HEK293 (cell line): ENCODE measurements around the gene CCDC138.

Experiments
- CTCF ChIA-PET: fragments of 350-600 bp; formaldehyde crosslinking; extraction: SDS; loops from one replicate; lab custom pipeline; 2021; ENCODE audit warnings: antibody characterized with exemption; lab: Yijun Ruan, JAX
- POLR2A ChIA-PET: fragments of 300-600 bp; formaldehyde crosslinking; extraction: SDS; loops from one replicate; lab custom pipeline; 2020; ENCODE audit warnings: antibody characterized with exemption, inconsistent platforms; lab: Yijun Ruan, JAX
- H3K27ac ChIP-seq: fragments of 200-500 bp; sonication (Bioruptor generic); 2 replicates; pipeline ENCODE4 v1.5.1; 2014; ENCODE audit warnings: low read depth, low read length, control low read depth, inconsistent platforms; ENCODE audit errors: extremely low read depth
- H3K36me3 ChIP-seq, 2 experiments: fragments of 200-500 bp in 1 of 2; sonication (Bioruptor generic) in 1 of 2; 1 replicate in 1 of 2; 2 replicates in 1 of 2; pipeline ENCODE4 v1.5.1; 2014 to 2017; ENCODE audit warnings: inconsistent platforms in 2 of 2, low read length in 2 of 2; ENCODE audit not compliant: control insufficient read depth in 2 of 2, insufficient read depth in 1 of 2
- H3K4me1 ChIP-seq: fragments of 200-500 bp; sonication (Bioruptor generic); 2 replicates; pipeline ENCODE4 v1.5.1; 2014; ENCODE audit warnings: mild to moderate bottlenecking, low read length, inconsistent platforms; ENCODE audit not compliant: control insufficient read depth, insufficient read depth
- H3K4me3 ChIP-seq: 2 replicates; pipeline ENCODE4 v1.5.1; 2011; ENCODE audit warnings: low read depth, mild to moderate bottlenecking, control low read depth, low read length, moderate library complexity
- H3K9me3 ChIP-seq: fragments of 200-500 bp; sonication (Bioruptor generic); 2 replicates; pipeline ENCODE4 v1.5.1; 2014; ENCODE audit warnings: low read depth, low read length, inconsistent platforms; ENCODE audit not compliant: control insufficient read depth, insufficient read depth
- KLF7 ChIP-seq: fragments of 450-650 bp; formaldehyde crosslinking; IDR thresholded peaks from 2 replicates; pipeline ENCODE4 v1.5.1; 2016; ENCODE audit warnings: missing biosample characterization, missing genetic modification characterization, borderline replicate concordance
- OSR2 ChIP-seq: fragments of 450-650 bp; formaldehyde crosslinking; IDR thresholded peaks from 2 replicates; pipeline ENCODE4 v1.5.1; 2016; ENCODE audit warnings: missing biosample characterization, missing genetic modification characterization
- PBX3 ChIP-seq: sonication (generic); formaldehyde crosslinking; IDR thresholded peaks from 2 replicates; pipeline ENCODE4 v1.8.1; 2022; ENCODE audit warnings: mild to moderate bottlenecking, moderate library complexity, missing genetic modification reagents
- SCRT2 ChIP-seq: fragments of 450-650 bp; formaldehyde crosslinking; IDR thresholded peaks from 2 replicates; pipeline ENCODE4 v1.5.1; 2016; ENCODE audit warnings: missing biosample characterization, missing genetic modification characterization
- SETDB1 ChIP-seq: IDR thresholded peaks from one replicate; pipeline ENCODE4 v1.6.1; 2017; ENCODE audit warnings: mild to moderate bottlenecking, low read length, moderate library complexity, mixed read lengths; ENCODE audit not compliant: insufficient read length
- SP7 ChIP-seq: fragments of 450-650 bp; formaldehyde crosslinking; IDR thresholded peaks from 2 replicates; pipeline ENCODE4 v1.5.1; 2016; ENCODE audit warnings: missing biosample characterization, missing genetic modification characterization
- TSHZ1 ChIP-seq: fragments of 450-650 bp; formaldehyde crosslinking; IDR thresholded peaks from 2 replicates; pipeline ENCODE4 v1.5.1; 2016; ENCODE audit warnings: missing biosample characterization, missing genetic modification characterization, borderline replicate concordance
- ZNF112 ChIP-seq: fragments of 450-650 bp; formaldehyde crosslinking; IDR thresholded peaks from 2 replicates; pipeline ENCODE4 v1.5.0; 2017; ENCODE audit warnings: missing biosample characterization, missing genetic modification characterization
- ZNF138 ChIP-seq: fragments of 450-650 bp; formaldehyde crosslinking; IDR thresholded peaks from 2 replicates; pipeline ENCODE4 v1.5.1; 2016; ENCODE audit warnings: missing biosample characterization, missing genetic modification characterization, borderline replicate concordance
- ZNF140 ChIP-seq: fragments of 450-650 bp; formaldehyde crosslinking; IDR thresholded peaks from 2 replicates; pipeline ENCODE4 v1.5.1; 2016; ENCODE audit warnings: missing biosample characterization, missing genetic modification characterization
- ZNF239 ChIP-seq: fragments of 450-650 bp; formaldehyde crosslinking; IDR thresholded peaks from 2 replicates; pipeline ENCODE4 v1.5.1; 2016; ENCODE audit warnings: missing biosample characterization, missing genetic modification characterization
- ZNF561 ChIP-seq: fragments of 450-650 bp; IDR thresholded peaks from 2 replicates; pipeline ENCODE4 v1.5.1; 2018; ENCODE audit warnings: missing biosample characterization, missing genetic modification characterization, borderline replicate concordance
- ZNF621 ChIP-seq: fragments of 450-650 bp; formaldehyde crosslinking; IDR thresholded peaks from 2 replicates; pipeline ENCODE4 v1.5.1; 2017; ENCODE audit warnings: missing biosample characterization, missing genetic modification characterization
- ZNF624 ChIP-seq: fragments of 450-650 bp; formaldehyde crosslinking; IDR thresholded peaks from 2 replicates; pipeline ENCODE4 v1.5.1; 2017; ENCODE audit warnings: missing biosample characterization, missing genetic modification characterization
- ZNF629 ChIP-seq: fragments of 450-650 bp; formaldehyde crosslinking; IDR thresholded peaks from 2 replicates; pipeline ENCODE4 v1.5.1; 2017; ENCODE audit warnings: missing biosample characterization, missing genetic modification characterization
- ZNF654 ChIP-seq: fragments of 450-650 bp; formaldehyde crosslinking; IDR thresholded peaks from 2 replicates; pipeline ENCODE4 v1.5.1; 2016; ENCODE audit warnings: low read depth, missing biosample characterization, missing genetic modification characterization
- ZNF677 ChIP-seq: fragments of 450-650 bp; IDR thresholded peaks from 2 replicates; pipeline ENCODE4 v1.5.0; 2018; ENCODE audit warnings: missing biosample characterization, mild to moderate bottlenecking, missing genetic modification characterization, moderate library complexity
- ZNF792 ChIP-seq: fragments of 450-650 bp; formaldehyde crosslinking; IDR thresholded peaks from 2 replicates; pipeline ENCODE4 v1.5.1; 2016; ENCODE audit warnings: missing biosample characterization, missing genetic modification characterization
- TF ChIP-seq, protein P1 (sequence below): fragments of 450-650 bp; formaldehyde crosslinking; IDR thresholded peaks from 2 replicates; pipeline ENCODE4 v1.5.1; 2016; ENCODE audit warnings: missing biosample characterization, missing genetic modification characterization, borderline replicate concordance
- TF ChIP-seq, protein P2 (sequence below): fragments of 450-650 bp; formaldehyde crosslinking; IDR thresholded peaks from 2 replicates; pipeline ENCODE4 v1.5.1; 2017; ENCODE audit warnings: missing biosample characterization, mild to moderate bottlenecking, missing genetic modification characterization, moderate library complexity

Gene CCDC138

DNA sequence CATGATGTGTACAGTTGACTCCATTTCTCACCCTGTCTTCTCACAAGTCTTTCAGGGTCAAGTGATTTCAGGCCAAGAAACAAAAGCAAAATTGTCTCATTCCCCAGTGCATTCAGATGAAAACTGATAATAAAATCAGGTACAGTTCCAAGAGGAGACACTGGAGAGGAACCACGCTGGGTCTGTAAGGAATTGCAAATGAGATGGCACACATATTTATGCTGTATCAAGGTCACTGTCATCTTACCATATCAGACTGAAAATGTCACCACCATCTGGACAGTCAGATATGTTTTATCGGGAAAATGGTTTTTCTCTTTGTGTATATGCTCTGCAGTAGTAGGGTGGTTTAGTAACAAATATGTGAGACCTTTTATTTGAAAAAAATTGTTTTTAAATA is 91.7 kb downstream of the CCDC138 start:
- TF ChIP-seq, protein P1, sequence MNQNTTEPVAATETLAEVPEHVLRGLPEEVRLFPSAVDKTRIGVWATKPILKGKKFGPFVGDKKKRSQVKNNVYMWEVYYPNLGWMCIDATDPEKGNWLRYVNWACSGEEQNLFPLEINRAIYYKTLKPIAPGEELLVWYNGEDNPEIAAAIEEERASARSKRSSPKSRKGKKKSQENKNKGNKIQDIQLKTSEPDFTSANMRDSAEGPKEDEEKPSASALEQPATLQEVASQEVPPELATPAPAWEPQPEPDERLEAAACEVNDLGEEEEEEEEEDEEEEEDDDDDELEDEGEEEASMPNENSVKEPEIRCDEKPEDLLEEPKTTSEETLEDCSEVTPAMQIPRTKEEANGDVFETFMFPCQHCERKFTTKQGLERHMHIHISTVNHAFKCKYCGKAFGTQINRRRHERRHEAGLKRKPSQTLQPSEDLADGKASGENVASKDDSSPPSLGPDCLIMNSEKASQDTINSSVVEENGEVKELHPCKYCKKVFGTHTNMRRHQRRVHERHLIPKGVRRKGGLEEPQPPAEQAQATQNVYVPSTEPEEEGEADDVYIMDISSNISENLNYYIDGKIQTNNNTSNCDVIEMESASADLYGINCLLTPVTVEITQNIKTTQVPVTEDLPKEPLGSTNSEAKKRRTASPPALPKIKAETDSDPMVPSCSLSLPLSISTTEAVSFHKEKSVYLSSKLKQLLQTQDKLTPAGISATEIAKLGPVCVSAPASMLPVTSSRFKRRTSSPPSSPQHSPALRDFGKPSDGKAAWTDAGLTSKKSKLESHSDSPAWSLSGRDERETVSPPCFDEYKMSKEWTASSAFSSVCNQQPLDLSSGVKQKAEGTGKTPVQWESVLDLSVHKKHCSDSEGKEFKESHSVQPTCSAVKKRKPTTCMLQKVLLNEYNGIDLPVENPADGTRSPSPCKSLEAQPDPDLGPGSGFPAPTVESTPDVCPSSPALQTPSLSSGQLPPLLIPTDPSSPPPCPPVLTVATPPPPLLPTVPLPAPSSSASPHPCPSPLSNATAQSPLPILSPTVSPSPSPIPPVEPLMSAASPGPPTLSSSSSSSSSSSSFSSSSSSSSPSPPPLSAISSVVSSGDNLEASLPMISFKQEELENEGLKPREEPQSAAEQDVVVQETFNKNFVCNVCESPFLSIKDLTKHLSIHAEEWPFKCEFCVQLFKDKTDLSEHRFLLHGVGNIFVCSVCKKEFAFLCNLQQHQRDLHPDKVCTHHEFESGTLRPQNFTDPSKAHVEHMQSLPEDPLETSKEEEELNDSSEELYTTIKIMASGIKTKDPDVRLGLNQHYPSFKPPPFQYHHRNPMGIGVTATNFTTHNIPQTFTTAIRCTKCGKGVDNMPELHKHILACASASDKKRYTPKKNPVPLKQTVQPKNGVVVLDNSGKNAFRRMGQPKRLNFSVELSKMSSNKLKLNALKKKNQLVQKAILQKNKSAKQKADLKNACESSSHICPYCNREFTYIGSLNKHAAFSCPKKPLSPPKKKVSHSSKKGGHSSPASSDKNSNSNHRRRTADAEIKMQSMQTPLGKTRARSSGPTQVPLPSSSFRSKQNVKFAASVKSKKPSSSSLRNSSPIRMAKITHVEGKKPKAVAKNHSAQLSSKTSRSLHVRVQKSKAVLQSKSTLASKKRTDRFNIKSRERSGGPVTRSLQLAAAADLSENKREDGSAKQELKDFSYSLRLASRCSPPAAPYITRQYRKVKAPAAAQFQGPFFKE (tag by site-specific recombination), result no peak
- TF ChIP-seq ZNF138 (tag by site-specific recombination) (no peak), ZNF629 (tag by site-specific recombination) (no peak), SP7 (tag by site-specific recombination) (no peak), ZNF677 (no peak), SCRT2 (tag by site-specific recombination) (no peak)
- Histone ChIP-seq H3K27ac (no peak overlapping the region), H3K4me1 (no peaks in the 10 kb centered on the region), H3K36me3 (peaks cover 27% of the 10 kb centered on the region in 2 experiments), H3K4me3 (no peak overlapping the region), H3K9me3 (no peaks in the 10 kb centered on the region; the same call in 1 of the 2 replicates)
- CTCF ChIA-PET, result interaction anchor here (0.7 kb wide), 1 partner anchor 14 kb away, joined by 3 read pairs; no protein-coding TSS in a partner anchor
- POLR2A ChIA-PET, result no interaction called here

- no peaks in the 10 kb centered on the region for H3K36me3 ChIP-seq
- ChIA-PET POLR2A (no interaction called here), CTCF (no interaction called here)
- H3K4me3 ChIP-seq, result no peak overlapping the region
- TF ChIP-seq ZNF112 (tag by site-specific recombination) (no peak), ZNF654 (no peak), TSHZ1 (tag by site-specific recombination) (no peak), ZNF239 (tag by site-specific recombination) (no peak), ZNF621 (tag by site-specific recombination) (no peak)
- H3K4me1 ChIP-seq, result no peaks in the 10 kb centered on the region
- no peaks in the 10 kb centered on the region for H3K9me3 ChIP-seq
- no peak overlapping the region for H3K27ac ChIP-seq
These were observed 98.0 kb downstream of the CCDC138 start for GRCh38 chr2:108884619-108885018.

GRCh38 chr2:108889907-108890306 is 103.3 kb downstream of the CCDC138 start:
- CTCF ChIA-PET, result no interaction called here
- no peaks in the 10 kb centered on the region for H3K4me1 ChIP-seq
- H3K9me3 ChIP-seq, result no peaks in the 10 kb centered on the region
- no peak for TF ChIP-seq ZNF561 (tag by site-specific recombination)
- peak; percentile 96 for TF ChIP-seq SETDB1
- no peak for TF ChIP-seq ZNF140
- no peak for TF ChIP-seq PBX3 (CRISPR knock-in tag)
- TF ChIP-seq, protein P2, sequence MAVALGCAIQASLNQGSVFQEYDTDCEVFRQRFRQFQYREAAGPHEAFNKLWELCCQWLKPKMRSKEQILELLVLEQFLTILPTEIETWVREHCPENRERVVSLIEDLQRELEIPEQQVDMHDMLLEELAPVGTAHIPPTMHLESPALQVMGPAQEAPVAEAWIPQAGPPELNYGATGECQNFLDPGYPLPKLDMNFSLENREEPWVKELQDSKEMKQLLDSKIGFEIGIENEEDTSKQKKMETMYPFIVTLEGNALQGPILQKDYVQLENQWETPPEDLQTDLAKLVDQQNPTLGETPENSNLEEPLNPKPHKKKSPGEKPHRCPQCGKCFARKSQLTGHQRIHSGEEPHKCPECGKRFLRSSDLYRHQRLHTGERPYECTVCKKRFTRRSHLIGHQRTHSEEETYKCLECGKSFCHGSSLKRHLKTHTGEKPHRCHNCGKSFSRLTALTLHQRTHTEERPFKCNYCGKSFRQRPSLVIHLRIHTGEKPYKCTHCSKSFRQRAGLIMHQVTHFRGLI, result no peak
- no peak for TF ChIP-seq OSR2 (tag by site-specific recombination)
- no peak for TF ChIP-seq ZNF792
- no peak for TF ChIP-seq KLF7 (tag by site-specific recombination)
- no peak for TF ChIP-seq ZNF624
- TF ChIP-seq, all 188 proteins: peak for 1
- no peak overlapping the region for H3K27ac ChIP-seq
- H3K4me3 ChIP-seq, result no peak overlapping the region
- peaks cover 3 to 4% of the 10 kb centered on the region in 2 experiments; a peak in 2 of 3 replicates for H3K36me3 ChIP-seq
- POLR2A ChIA-PET, result no interaction called here
